ENCODE results near the gene DDAH1. TPM values are rescaled to one million over a fixed set of nuclear protein-coding genes. Genes with fewer than 3 reads are reported as not detected.
"Not testable (repeated sequence)": the region's sequence is repeated elsewhere in the genome, so short reads cannot be mapped to it uniquely, and the experiment has no call there.

The DDAH1 gene
- polyA plus RNA-seq, 5 donors, result 74.1 to 103 (median 94.3) TPM

DNA sequence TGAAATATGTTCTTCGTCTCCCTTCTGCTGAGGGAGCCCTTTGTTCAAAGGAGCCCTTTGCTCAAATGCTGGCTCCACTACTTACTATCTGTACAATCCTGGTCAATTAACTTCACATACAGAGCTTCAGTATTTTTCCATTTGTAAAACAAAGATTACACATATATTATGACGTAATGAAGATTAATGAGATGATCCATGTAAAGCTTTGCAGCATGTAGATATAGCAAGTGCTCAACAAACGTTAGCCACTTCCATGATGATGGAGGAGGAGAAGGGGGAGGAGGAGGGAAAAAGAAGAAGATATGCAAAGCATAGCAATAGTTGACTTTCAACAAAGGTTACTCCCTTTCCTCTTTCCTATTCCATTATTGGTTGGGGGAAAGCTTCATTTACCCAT lies 10.1 kb upstream of the DDAH1 start:
- DNase-seq, result no peak

DNA sequence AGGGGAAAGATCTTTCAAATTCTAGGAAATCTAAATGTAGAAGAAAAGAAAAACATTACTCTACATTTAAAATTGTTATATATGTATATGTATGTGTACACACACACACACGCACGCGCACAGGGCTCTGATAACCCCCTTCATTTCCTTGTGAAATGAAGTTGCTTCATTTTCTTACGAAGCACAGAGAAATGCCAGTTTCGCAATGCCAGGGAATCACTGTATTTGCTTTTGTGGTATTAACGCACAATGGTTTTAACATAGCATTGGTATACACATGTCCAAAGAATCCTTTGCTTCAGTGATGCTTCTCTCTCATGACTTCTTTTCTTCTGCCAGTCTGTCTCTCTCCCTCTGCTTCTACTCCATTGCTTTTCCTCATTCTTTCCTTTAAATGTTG lies 8.4 kb upstream of the DDAH1 start:
- DNase-seq, result no peak

DNA sequence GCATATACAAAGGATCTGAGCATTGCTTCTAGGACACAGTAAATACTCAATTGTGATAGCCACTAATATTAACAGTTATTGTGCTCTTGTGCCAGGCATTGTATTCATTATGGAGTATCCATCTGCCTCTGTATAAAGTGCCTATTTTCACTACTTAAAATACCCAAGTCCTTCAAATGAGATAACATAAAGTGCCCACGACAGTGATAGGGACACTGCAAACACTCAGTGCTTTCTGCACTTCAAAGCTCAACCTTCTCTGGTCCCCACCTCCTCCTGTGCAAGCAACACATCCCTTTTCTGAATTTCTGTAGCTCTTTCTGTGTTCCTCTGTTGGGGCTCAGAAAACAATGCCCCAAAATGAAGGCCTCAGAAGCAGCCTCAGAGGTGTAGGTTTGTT lies 6.6 kb upstream of the DDAH1 start:
- DNase-seq, result no peak

DNA sequence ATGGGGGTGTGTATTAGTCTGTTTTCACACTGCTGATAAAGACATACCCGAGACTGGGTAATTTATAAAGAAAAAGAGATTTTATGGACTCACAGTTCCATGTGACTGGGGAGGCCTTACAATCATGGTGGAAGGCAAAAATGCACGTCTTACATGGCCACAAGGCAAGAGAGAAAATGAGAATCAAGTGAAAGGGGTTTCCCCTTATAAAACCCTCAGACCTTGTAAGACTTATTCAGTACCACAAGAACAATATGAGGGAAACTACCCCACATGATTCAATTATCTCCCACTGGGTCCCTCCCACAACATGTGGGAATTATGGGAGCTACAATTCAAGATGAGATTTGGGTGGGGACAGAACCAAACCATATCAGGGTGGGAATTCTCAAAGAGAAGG lies 5.2 kb upstream of the DDAH1 start:
- DNase-seq, result not testable (repeated sequence)

DNA sequence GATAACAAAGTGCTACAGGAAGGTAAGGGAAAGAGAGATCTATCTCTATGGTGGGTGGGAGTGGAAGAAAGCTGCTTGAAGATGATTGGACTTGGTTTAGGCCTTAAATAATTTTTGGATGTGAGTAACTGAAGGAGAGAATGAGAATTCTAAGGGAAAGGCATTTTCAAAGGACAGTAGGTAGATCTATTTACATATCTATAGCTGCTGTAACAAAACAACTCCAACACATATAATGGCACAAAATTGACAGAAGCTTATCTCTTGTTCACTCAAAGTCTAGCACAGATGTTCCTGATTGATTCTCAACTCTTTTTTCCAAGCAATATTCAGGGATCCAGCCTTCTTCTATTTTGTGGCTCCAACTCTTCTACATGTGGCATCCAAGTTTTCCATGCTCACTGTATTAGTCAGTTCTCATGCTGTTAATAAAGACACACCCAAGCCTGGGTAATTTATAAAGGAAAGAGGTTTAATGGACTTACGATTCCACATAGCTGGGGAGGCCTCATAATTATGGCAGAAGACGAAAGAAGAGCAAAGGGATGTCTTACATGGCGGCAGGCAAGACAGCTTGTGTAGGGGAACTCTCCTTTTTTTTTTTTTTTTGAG lies 3.1 kb upstream of the DDAH1 start:
- DNase-seq, result no peak

DNA sequence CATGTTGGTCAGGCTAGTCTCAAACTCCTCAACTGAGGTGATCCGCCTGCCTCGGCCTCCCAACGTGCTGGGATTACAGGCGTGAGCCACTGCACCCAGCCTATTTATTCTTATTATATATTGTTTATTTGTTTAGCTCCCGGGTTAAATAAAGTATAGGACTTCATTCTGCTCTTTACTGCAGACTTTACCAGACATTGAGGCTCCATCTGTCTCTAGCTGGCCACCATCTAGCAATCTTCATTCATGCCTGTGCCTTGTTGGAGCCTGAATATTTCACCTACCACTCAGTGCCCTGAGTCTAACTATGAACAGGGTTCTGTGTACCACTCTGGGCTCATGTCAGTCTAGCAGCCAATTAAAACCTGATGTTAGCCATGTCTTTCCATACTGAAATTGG lies 2.1 kb upstream of the DDAH1 start:
- no peak for DNase-seq

DNA sequence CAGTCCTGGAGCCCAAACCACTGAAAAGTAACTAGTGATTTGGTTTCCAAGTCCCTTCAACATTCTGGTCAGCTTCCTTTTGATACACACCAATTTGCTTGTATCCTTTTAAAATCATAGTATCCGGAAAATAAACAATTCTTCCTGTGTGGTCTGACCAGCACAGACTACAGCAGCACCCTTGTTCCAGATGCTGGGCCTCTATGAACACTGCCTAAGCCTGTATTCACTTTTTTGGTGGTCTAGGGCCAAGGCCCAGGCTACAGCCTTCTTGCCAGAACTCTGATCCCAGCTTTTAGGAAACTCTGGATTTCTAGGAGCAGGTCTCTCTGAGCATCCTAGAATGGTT lies 801 bp upstream of the DDAH1 start:
- peak in 1 of 2 donors; percentile 40 for DNase-seq

DNA sequence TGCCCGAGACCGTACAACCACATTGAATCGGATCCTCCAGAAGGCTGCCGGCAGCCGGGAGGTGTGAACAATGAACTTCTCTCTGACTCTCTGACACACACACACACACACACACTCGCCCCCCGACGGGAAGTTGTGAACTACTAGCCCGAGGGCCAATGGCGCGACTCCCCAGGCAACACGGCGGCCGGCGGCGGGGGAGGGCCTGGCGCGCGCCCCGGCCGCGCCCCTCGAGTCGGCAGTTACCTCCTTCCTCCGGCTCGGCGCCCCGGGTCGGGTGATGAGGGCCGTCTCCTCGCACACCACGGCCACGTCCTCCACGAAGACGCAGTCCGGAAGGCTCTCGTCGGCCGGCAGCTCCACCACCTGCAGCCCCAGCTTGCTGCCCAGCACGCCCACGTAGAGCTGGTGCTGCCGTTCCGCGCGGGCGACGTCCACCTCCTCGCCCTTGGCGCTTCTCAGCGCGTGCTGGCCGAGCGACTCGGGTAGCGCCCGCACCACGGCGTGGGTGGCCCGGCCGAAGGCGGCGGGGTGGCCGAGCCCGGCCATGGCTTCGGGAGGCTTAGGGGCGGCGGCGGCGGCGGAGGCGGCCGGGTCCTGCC lies 361 bp downstream of the DDAH1 start:
- peak in 1 of 2 donors; percentile 56 for DNase-seq

DNA sequence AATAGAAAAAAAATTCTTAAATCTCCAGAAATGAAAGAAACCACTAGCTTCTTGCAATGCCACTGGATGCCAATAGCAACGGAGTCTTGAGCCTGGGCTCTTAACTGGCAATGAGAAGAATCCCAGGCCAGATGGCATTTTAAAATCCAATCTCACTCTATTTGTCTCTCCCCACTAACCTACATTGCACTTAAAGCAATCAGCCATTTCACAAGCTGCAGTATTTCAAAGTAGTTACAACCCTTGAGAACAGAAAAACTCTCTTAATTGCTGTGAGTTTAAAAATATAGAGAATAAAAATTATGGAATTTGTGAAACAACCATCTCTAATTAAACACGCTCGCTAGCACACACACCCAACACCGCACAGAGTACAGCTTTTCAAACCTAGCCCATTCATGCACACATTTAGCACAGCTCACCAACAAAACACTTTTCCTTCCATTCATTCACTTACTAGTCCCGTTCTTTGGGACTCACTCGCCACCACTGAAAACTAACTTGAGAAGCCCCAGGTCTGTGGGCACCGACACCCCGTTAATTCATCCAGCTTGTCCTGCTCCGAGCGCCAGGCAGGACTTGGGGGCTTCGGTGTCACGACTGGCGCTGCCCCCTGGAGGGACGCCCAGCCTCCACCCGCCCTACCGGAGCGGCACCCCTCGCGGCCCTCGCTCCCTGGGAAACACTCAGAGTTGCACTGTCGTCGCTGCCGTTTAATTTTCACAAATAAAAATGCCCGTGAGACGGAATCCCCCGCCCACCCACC lies 1.0 kb downstream of the DDAH1 start:
- peak in 1 of 2 donors; percentile 18 for DNase-seq

DNA sequence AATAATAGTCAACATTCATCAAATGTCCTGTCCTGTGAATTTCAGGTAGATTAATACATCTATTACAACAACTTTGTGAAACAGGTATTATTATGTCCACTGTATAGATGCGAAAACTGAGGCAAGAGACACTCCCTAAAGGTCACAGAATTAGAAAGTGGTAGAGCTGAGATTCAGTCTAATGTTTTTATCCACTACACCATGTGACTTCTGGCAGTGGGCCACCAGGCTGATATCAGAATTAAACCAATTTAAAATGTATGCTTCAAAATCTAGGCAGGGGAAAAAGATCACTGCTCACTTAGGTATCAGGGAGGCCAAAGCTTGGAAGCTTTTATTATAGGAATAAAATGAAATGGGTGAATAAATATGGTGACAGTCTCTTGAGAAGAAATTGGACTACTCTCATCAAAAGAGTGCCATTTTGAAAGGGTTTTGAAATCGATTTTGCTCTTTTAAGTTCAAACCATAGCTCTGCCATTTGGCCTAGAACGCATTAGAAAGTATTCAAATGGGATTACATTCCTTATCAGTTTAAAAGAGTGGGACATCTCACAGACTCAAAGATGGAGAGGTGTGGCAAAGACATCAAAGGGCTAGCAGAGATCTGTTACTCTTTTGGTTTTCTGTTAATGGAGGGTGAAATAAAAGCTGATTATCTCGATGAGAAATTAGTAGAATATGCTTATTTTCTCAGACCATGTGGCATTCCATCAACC lies 1.9 kb downstream of the DDAH1 start:
- no peak for DNase-seq

DNA sequence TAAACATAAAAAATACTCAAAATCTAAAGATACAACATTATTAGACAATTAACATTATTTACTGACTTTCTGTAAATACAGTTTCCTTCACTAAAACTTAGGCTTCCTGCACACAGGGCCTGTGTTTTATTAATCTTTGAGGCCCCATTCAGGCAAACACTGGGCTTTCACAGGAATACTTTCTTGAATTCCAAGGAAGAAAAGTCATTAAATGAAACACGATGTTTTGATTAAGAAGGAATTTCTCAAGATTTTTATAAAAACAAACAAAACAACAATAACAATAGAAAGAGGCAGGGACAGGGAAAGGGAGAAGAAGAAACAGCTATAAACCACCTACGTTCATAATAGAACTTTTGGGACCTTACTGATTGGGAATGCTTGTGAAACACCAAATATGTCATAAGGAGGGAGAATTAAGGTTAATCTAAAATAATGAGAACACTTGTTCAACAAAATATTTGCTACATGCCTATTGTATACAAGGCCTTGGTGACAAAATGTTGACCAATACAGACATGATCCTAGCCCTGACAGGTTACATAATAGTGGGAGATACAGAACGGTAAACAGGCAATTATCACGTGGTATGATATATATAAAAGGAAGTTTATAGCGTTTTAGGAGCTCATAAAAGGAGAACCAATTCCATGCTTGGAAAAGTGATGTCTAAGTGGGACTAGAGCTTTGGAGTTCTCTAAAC lies 3.6 kb downstream of the DDAH1 start:
- DNase-seq, result no peak

DNA sequence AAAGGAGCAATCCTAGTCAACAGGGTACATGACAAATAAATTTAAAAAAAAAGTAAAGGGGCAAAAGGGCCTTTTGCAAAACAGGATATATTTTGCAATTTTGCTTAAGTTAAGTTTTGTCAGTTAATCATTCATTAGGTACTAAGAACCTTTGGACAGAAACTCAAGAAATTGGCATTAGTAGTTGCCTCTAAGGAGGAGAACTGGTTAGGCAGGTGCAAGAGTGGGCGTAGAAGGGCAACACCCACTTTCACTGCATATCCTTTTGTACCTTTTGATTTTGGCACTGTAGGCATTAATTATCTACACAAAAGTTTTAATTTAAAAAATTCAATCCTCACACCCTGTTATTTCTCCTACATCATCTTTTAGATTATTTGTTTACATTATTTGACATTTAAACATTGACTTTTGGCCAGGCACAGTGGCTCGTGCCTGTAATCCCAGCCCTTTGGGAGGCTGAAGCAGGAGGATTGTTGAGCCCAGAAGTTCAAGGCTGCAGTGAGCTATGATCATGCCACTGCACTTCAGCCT lies 4.3 kb downstream of the DDAH1 start:
- no peak for DNase-seq

DNA sequence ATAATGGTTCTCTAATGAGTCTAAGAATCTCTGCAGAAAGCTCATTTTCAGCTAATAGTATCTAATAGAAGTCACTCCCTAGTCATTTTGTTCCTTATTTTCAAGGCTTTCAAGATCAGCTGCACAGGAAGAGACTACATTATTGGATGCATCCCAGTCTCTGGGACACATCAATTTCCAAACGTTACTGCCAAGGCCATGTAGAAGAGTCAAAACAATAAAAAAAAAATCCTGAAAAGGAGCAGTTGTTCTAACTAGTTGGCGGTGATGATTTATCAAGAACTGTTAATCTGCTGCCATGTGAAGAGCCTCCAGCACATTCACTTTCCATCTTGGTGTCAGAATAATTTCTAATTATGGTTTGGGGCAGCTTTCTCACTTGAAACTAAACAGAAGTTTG lies 5.7 kb downstream of the DDAH1 start:
- no peak for DNase-seq

DNA sequence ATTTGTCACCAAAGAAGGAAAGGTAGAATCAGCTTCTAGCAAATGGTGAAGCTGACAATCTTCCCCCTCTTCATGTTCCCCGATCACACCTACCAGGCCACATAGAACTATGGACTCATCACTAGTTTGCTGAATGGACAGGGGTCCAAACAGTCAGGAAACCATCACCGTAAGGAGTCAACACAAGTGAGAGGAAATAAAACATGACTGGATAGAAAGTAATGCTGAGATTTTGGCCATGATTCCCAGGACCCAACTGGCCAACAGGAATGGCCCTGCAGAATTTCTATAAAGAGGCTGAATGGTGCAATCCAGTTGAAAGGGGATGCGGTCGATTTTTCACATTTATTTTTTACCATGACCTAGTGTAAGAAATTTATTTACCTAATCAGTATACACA lies 10.7 kb downstream of the DDAH1 start:
- DNase-seq, result no peak

DNA sequence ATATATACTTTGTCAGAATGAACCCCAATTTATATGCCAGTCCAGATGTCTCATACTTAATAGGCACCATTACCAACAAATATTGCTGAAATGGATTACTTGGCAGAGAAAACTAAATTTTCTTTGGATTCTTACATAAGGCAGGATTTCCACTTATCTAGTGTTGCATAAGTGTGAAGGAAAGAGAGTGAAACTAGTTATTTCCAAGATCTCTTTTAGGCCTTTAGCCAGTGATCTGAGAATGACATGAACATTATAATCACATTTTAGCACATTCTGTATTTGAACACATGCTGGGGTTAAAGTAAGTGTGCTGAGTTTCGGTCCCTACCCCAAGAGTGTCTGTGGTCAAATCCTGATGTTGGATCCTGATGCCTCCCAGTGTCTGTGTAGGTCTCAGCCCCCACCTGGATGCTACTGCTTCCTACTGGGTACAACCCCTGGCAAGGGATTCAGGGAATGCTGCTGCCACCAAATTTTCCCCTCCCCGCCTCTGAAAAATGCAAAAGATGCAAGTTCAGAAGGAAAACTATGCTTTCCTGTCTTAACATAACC lies 11.2 kb downstream of the DDAH1 start:
- no peak for DNase-seq

DNA sequence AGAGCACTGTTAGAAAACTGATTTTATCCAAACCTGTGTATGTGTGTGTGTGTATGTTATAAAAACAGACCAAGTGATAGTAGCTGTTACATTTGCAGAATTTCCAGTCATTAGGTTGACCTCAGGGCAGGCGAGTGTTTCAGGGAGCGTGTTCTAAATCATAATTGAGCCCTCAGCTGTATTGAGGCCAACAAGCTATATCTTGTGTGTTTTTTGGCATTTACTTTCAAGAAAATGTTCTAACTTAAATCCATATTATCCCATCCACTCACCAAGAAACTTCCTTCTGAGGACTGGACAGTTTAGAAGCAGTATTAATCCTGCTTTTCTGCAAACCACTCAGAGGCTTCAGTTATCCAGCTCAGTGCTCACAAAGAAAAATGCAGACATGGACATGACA lies 12.0 kb downstream of the DDAH1 start:
- no peak for DNase-seq

DNA sequence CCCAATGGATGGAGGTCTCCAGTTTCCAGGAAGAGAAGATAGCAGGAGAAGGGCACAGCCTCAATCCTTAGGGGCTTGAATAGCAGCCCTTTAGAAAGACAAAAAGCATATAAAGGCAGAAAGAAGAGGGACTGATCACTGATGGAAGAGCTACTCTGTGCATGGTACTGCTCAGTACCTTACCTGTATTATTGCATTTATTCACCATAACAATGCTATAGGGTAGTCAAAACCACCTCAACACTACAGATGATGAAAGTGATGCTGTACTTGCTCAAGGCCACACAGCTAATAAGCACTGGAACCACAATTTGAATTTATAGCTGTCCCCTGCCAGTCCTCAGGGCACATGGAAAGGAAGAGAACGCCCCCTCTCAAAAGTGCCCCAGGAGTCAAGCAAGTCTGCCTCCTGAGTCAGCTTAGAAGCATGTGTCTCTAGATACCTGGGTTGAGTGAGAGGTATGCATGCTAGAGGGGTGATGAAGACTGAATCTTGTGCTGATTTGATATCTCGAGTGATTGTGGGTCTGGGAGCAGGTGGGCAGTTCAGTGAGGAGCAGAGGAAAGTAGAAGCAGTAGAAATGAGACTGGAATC lies 13.6 kb downstream of the DDAH1 start:
- no peak for DNase-seq

DNA sequence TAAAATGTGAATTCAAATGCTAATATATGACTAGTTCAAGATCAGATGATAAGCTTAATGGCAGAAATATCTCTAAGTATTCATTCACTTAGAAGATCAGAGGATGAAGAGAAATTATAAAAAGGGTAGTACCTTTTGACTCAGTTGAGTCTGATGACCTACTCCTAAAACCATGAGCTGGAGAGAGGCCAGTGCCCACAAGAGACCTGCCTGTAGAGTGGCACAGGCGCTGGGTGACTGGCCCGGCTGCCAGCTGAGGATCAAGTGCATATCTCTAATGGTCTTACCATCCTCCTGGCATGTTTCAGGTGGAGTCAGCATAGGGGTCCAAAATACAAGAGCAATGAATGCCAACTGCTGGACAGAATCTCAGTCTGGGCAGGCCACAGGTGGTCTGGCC lies 14.1 kb downstream of the DDAH1 start:
- DNase-seq, result no peak

DNA sequence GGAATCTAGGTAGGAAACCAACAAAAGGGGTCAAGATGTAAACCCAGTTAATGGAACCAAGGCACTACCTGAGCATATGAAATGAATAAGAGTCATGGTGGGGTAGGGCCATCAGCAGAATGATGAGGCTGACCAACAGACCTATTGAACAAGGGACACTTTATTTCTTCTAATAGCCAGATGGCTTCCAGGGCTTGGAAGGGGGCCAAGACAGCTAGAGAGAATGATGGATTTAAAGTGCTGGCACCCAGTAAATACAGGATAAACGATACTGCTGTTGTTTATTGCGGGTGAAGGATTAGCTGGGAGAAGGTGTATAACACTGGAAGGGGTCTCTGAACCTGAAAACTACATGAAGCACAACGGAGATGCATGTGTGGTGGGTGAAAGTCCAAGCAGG lies 15.6 kb downstream of the DDAH1 start:
- no peak for DNase-seq

DNA sequence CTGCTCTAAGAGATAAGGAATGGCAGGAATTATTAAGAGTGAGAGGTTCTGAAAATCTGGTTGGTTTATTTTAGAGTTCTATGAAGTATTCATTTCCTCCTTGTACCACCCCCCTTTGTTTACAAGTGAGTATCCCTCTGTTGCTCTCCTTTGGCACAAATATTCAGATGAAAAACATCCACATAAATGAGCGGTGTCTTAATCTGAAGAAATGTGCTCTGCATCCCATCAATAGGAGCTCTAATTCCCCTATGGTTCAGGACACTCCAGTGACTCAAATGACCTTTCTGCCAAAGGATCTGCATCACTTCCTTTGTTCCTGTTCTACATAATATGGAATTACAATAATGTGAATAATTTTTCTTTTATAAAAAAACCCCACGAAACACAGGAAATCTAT lies 16.6 kb downstream of the DDAH1 start:
- DNase-seq, result no peak

Data from right lung (tissue), 5 donors.